ENCODE results near the gene FURIN.
A peak's percentile ranks its signal among the peaks of the same experiment; 100 is the strongest.
"Not testable (repeated sequence)": the region's sequence is repeated elsewhere in the genome, so short reads cannot be mapped to it uniquely, and the experiment has no call there.

Gene FURIN

GRCh38 chr15:90845201-90845949 is 23.0 kb upstream of the FURIN start:
- DNase-seq = peak; percentile 28

DNA sequence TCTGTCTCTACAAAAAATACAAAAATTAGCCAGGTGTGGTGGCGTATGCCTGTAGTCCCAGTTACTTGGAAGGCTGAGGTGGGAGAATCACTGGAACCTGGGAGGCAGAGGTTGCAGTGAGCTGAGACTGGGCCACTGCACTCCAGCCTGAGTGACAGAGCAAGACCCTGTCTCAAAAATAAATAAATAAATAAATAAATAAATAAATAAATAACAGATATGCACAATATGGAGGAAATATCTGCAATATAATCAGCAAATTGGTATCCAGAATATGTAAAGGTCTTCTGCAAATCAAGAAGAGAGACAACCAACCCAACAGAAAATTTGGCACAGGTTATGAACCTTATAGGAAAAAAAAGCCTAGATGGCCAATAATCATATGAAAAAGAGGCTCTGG is 19.0 kb upstream of the FURIN start:
- not testable (repeated sequence) for DNase-seq

- no peak for DNase-seq
Observed at GRCh38 chr15:90851114-90851513, 17.3 kb upstream of the FURIN start.

GRCh38 chr15:90851940-90852339 is 16.4 kb upstream of the FURIN start:
- DNase-seq = no peak

DNA sequence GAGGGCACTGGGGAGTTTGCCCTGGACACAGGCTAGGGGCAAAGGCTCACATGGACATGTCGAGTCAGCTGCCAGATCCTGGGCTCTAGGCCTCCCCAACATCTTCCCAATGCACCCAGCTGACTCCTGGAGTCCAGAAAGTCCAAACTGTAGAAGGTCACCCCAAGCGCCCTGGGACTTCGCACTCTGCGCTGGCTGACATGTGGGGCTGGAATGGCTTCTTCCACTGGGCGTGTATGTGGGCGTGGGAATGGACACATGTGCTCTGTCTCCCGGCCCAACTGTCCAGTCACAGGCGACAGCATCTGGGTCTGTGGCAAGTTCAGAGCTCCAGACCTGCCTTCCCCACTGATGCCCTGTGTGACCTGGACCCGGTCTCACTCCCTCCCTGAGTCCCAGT is 13.2 kb upstream of the FURIN start:
- no peak for DNase-seq

DNA sequence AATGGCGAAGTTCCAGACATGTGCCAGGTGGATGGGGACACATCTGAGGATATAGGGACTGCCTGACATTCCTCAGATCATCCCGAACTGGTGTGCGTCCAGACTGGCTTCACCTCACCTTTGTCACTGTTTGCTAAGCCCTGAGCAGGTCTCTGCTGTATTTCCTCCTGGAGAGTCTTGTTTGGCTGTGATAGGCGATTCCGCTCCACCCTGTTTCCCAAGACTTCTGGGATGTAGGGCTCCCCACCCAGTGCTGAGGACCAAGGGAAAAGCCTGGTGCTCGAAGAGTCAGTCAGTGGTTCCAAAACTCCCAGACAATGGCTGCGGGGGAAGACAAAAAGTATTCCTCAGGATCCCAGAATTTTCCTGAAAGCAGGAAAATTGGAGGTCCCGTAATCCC is 11.1 kb upstream of the FURIN start:
- DNase-seq = no peak

DNA sequence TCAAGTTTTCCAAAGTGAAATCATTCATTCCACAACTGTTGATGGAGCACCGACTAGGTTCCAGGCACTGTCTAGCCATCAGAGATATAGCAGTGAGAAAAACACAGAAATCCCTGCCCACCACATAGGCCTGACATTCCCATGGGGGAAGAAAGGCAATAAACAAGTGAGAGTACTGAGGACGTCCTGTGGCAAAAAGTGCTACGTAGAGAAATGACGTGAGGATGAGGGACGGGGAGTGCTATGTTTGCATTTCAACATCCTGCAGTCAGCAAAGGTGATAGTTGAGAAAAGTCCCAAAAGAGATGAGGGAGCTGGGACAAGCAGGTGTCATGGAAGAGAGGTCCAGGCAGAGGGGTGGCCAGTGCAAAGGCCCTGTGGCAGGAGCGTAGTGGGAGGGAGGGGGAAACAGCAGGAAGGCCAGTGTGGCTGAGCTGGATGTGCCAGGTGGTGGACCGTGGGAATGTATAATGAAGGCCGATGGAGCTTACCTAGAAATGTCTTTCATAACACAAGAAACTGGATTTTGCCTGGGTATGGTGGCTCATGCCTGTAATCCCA is 10.4 kb upstream of the FURIN start:
- no peak for DNase-seq

GRCh38 chr15:90859234-90860131 is 8.9 kb upstream of the FURIN start:
- DNase-seq = no peak

GRCh38 chr15:90860450-90860849 is 7.9 kb upstream of the FURIN start:
- DNase-seq = no peak

DNA sequence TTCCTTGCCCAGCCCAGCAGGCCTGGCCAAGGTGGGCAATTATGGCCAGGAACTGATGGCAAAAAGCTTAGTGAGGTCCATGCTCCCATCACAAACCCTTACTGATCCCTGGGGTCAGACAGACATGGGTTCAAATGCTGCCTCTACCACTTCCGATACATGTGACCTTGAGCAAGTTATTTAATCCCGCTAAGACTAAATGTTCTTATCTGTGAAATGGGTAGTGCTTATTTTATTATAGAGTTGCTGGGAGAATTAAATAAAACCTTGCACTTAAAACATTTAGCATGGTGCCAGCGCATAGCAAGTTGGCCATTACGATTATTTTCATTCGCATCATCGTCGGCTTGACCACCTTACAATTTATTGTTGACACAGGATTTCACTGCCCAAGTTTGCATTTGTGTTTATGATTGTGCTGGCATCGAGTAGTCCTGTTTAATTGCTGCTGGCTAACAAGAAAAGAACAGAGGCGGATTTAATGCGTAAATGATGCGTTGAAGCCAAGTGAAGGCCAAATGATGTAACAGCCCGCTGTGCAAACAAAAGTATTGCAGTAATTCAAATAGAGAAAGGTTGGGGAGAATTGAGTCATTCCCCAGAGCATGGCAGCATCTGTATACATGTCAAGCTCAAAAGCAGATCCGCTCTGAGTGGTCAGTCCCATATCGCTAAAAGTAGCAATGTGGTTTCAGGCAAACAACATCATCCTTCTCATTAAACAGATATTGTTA is 7.3 kb upstream of the FURIN start:
- no peak for DNase-seq

DNA sequence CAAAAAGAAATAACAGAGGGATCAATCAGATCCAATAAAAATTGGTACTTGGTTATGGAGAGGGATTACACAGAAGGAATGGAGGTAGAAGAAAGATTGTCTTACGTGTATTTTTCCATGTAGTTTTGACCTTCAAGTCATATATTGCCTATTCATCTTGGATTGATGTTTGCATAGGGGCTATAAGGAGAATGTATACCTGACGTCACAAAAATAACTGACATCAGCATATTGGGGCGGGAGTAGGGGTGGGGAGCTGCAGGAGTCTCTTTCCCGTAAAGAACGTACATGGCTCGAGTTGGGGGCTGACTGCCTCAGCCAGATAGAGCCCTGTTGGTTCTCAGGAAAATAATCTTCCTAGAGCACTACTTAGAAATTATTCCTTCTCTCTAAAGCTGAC is 5.9 kb upstream of the FURIN start:
- DNase-seq = no peak

- DNase-seq = no peak
Observed at GRCh38 chr15:90862964-90863778, 5.2 kb upstream of the FURIN start.

DNA sequence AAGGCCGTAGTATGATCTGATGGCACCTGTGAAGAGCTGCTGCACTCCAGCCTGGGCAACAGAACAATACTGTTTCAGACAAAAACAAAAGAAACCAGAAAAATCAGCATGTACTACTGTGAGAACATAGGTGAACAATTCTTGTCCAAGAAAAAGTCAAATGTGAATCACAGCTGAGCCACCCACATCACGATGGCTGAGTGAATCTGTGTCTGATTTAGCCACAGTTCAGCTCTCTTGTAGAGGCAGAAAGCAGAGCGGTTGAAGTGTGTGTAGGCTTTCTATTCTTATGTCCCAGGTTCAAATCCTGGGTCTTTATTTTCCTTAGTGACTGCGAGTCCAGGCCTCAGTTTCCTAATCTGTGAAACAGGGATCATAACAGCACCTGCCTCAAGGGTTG is 4.4 kb upstream of the FURIN start:
- DNase-seq = no peak

DNA sequence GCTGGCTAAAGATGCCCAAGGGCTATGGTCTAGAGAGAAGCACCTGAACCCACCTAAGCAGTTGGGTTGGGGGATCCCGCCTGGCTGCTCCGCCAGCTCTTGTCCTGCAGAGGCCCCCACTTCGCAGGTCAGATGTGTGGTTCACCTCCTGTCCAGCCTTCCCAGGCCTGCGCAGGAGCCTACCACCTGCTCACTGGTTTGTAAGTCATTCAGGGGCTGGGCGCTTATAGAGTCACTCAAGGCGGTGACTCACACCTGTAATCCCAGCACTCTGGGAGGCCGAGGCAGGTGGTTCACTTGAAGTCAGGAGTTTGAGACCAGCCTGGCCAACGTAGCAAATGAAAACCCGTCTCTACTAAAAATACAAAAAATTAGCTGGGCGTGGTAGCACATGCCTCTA is 3.9 kb upstream of the FURIN start:
- DNase-seq = no peak

- DNase-seq = no peak
Observed at GRCh38 chr15:90865702-90866101, 2.7 kb upstream of the FURIN start.

DNA sequence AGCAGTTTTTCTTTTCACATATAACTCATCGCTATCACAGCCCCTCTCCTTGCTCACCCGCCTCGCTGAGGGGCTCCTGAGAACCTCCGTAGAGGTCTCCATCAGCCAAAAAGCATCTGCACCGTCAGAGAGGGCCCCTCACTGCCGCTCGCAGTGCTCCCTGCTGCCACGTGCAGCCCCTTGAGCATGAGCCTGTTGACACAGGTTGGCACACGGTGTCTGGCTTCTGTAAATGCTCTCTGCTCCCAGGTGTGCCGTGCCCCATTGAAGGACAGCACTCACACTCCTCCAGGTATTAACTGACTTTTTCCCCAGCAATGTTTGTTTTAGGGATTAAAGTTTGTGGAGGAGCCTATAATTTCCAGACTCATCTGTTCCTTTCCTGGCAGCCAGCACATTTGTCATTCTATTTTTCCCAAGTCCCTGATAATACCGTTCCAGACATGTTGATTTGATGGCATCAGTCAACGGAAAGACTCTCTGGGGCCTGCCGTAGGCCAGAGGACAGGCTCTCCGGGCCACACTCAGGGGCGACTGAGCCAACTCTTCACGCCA is 2.1 kb upstream of the FURIN start:
- DNase-seq = no peak

DNA sequence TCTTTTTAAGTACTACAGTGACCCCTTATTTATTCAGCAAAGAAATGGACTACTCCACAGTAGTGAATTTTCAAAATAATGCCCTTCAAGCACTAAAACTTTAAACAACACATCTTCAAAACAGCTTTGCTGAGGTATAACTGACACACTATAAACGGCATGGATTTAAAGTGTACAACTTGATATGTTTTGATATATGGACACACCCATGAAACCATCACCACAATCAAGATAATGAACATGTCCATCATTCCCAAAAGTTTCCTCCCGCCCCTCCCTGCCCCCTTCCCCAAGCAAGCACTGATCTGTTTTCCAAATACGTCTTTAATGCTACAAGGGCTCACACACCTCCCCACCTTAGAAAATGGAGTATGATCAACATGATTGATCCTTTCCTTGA is 1.6 kb upstream of the FURIN start:
- no peak for DNase-seq

DNA sequence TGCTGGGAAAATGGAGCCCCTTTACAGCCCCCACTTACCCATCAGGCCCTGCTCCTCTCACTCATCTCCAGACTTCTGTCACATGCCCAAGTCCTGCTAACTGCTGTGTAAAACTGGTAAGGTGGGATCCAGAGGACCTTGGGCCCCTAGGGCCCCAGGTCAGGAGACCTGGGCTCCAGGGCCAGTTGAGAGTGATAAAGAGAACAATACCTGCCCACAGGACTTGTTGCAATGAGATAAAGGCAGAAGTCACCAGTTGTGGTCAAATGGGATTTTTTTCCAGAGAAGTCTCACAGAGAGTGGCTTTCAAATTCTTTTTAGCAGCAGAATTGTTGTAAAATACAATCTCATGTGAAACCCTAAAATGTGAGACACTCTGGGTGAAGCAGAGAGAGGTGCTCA is 753 bp downstream of the FURIN start:
- no peak for DNase-seq

DNA sequence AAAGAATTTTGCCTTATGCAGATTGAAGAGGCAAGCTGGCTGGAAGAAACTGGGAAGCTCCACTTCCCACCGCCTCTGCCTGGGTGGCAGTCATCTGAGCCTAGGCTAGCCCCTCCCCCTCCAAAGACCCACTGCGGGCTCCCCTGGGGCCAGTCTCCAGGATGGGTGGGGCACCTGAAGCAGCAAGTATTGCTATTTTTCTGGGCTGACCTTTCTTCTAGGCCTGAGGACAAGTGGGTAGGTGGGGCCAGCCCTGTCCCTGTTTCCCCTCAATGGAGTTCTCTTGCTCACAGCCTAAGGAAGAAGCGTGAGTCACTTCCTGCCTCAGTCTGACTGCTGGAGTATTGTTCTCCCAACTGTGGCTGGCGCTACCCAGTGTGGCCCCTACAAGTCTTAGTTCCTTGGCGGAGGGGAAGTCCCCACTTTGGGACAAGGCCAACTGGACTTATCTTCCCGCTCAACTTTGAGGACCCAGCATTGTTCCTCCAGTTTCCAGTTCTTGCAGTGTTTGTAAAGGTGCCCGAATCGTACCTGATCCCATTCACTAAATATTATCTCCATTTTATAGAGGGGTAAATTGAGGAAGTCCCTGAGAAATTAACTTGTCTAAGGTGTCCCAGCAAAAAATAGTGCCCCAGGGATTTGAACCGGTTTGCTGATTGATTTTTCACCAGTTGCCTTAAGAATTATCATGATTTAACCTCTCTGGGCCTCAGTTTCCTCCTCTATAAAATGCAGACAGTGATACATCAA is 1.4 kb downstream of the FURIN start:
- peak; percentile 49 for DNase-seq

DNA sequence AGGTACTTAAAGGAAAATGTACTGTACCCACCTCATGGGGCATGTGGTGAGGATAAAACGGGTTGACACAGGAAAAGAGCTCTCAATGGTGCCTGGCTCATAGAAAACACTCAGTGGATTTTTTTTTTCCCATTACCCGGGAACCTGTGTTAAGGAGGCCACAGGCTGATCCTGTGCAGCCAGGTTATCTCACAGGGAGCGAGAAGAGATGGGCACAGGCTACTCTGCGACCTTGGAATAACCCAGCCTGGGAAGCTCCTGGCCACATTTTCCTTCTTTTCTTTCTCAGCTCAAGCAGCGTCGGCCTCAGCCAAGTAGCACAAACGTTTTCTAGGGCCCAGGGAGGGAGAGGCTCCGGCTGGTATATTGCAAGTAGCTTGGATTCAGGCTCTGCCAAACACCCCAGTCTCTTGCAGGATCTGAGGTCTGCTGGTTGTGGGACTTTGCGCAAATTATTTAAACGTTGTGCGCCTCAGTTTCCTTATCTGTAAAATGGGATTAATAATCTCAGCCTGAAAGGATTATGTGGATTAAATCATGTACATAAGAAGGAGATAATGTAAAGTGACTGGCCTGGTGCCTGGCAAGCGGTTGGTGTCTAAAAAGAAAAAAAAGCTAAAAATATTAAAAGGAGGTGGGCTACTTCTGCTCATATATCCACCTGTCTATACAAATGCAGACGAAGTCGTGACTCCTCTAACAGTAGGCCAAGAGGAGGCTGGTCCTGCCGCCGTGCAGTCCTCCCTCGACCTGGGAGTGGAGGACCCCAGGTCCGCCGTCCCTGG is 2.2 kb downstream of the FURIN start:
- no peak for DNase-seq

Data from NCI-H2171 treated with DMSO at 0.1 percent for 48 hours (cell line).